ENCODE data around the gene PSD2.

- no peak for TF ChIP-seq POLR2A (IDR thresholded peaks at IDR 0.05; ENCODE audit: low read length)
- no peak for TF ChIP-seq GATA1 (IDR thresholded peaks at IDR 0.05; ENCODE audit: low read depth, low read length)
Measured at GRCh38 chr5:139797335-139797734, 1.7 kb downstream of the PSD2 start.

Measured in erythroblast (primary cell).